HG03196 (cell line): Measurements from ENCODE around the gene PKN3.
"Not testable (repeated sequence)": the region's sequence is repeated elsewhere in the genome, so short reads cannot be mapped to it uniquely, and the experiment has no call there.

Source experiments
- ATAC-seq: cut with Tn5 transposase; IDR thresholded peaks from one replicate; pipeline ENCODE4 v1.9.1; 2021; ENCODE audit not compliant: unreplicated experiment

The PKN3 gene

GRCh38 chr9:128690684-128691034, 11.6 kb upstream of the PKN3 start:
- ATAC-seq = no peak

GRCh38 chr9:128693738-128694137, 8.6 kb upstream of the PKN3 start:
- ATAC-seq = not testable (repeated sequence)

- ATAC-seq = no peak
Measured at GRCh38 chr9:128694344-128694743, 8.0 kb upstream of the PKN3 start.

GRCh38 chr9:128696923-128697707, 5.2 kb upstream of the PKN3 start:
- no peak for ATAC-seq

GRCh38 chr9:128699096-128699795, 3.1 kb upstream of the PKN3 start:
- ATAC-seq = not testable (repeated sequence)

- ATAC-seq = no peak
Measured at GRCh38 chr9:128701227-128701854, 962 bp upstream of the PKN3 start.

- no peak for ATAC-seq
Measured at GRCh38 chr9:128702949-128703615, 779 bp downstream of the PKN3 start.

- no peak for ATAC-seq
Measured at GRCh38 chr9:128703616-128704355, 1.5 kb downstream of the PKN3 start.

- ATAC-seq = no peak
Measured at GRCh38 chr9:128704356-128704670, 2.0 kb downstream of the PKN3 start.

- ATAC-seq = no peak
Measured at GRCh38 chr9:128705051-128705965, 3.0 kb downstream of the PKN3 start.

- no peak for ATAC-seq
Measured at GRCh38 chr9:128706045-128706444, 3.7 kb downstream of the PKN3 start.

GRCh38 chr9:128706671-128707381, 4.5 kb downstream of the PKN3 start:
- no peak for ATAC-seq

- no peak for ATAC-seq
Measured at GRCh38 chr9:128707446-128707845, 5.1 kb downstream of the PKN3 start.

- ATAC-seq = no peak
Measured at GRCh38 chr9:128712451-128713410, 10.4 kb downstream of the PKN3 start.

GRCh38 chr9:128713411-128713780, 11.1 kb downstream of the PKN3 start:
- no peak for ATAC-seq

- no peak for ATAC-seq
Measured at GRCh38 chr9:128713941-128714573, 11.8 kb downstream of the PKN3 start.

GRCh38 chr9:128714586-128715435, 12.5 kb downstream of the PKN3 start:
- no peak for ATAC-seq
